Measurements from ENCODE around the gene TACC3.

- TF ChIP-seq POLR2A (IDR thresholded peaks at IDR 0.05) (no peak), POLR2AphosphoS5 (IDR thresholded peaks at IDR 0.05) (no peak)
- TF ChIP-seq, protein P1, sequence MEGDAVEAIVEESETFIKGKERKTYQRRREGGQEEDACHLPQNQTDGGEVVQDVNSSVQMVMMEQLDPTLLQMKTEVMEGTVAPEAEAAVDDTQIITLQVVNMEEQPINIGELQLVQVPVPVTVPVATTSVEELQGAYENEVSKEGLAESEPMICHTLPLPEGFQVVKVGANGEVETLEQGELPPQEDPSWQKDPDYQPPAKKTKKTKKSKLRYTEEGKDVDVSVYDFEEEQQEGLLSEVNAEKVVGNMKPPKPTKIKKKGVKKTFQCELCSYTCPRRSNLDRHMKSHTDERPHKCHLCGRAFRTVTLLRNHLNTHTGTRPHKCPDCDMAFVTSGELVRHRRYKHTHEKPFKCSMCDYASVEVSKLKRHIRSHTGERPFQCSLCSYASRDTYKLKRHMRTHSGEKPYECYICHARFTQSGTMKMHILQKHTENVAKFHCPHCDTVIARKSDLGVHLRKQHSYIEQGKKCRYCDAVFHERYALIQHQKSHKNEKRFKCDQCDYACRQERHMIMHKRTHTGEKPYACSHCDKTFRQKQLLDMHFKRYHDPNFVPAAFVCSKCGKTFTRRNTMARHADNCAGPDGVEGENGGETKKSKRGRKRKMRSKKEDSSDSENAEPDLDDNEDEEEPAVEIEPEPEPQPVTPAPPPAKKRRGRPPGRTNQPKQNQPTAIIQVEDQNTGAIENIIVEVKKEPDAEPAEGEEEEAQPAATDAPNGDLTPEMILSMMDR (IDR thresholded peaks at IDR 0.05): no peak
Measured at GRCh38 chr4:1744552-1744951, 23.2 kb downstream of the TACC3 start.
